NK-92 (cell line): ENCODE measurements around the gene ANKUB1.

Source experiments
- DNase-seq: peaks from one replicate; lab custom pipeline; 2025; ENCODE audit not compliant: unreplicated experiment; lab: John Stamatoyannopoulos, UW

ANKUB1 gene

DNA sequence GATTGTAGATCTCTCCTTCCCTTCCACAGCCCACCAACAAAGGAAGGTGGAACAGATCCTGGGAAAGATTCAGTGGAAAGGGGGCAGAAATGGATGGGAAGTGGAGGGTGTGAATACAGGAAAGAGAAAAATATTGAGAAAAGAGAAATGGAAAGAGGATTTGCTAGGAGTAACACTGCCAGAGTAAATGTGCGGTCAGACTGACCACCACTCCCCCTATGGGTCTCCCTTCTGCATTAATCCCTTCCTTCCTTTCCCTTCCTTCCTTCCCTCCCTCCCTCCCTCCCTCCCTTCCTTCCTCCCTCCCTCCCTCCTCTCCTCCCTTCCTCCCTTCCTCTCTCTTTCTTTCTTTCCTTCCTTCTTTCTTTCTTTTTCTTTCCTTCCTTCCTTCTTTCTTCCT is 28.1 kb downstream of the ANKUB1 start:
- no peak for DNase-seq

DNA sequence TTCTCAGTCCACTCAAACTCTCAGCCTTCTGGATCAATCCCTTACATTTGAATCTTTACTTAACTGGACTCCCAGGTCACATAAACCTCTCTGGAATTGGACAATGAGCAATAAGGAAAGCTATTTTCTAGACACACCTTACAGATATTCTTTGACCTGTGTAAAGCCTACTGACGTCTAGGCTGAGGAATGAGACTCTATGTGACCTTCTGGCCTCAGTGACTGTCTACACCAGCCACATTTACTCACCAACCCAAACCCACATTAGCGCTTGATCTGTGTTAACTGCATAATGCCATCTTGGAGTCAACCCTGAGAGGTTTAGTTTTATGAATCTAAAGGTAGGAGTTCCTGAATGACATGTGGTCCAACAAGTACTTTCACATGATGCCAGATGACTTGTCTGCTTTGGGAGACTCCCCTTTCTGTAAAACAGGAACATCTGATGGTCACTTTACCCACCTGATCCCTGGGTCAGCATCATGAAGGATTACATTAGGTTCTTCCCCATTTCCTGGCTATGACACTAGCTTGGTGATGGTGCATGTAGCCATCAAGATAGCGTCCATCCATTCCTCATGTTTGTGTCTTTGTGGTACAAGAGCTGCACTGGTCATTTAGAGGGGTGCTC is 28.7 kb downstream of the ANKUB1 start:
- DNase-seq = no peak

- DNase-seq = no peak
Measured at GRCh38 chr3:149753717-149754116, 38.6 kb downstream of the ANKUB1 start.

DNA sequence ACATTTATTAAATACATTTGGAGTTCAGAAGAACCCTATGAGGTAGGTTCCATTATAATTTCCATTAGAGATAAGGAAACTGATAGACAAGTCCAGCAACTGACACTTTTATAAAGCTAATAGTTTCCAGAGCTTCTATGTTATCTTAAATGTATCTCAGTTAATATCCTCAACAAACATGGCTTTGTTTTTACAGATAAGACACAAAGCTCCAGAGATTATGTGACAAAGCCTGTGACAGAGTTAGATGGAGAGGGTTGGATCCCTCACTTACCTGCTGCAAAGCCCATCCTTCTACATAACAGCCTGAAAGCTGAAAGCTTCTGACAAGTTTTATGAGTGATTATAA is 39.6 kb downstream of the ANKUB1 start:
- DNase-seq = no peak

DNA sequence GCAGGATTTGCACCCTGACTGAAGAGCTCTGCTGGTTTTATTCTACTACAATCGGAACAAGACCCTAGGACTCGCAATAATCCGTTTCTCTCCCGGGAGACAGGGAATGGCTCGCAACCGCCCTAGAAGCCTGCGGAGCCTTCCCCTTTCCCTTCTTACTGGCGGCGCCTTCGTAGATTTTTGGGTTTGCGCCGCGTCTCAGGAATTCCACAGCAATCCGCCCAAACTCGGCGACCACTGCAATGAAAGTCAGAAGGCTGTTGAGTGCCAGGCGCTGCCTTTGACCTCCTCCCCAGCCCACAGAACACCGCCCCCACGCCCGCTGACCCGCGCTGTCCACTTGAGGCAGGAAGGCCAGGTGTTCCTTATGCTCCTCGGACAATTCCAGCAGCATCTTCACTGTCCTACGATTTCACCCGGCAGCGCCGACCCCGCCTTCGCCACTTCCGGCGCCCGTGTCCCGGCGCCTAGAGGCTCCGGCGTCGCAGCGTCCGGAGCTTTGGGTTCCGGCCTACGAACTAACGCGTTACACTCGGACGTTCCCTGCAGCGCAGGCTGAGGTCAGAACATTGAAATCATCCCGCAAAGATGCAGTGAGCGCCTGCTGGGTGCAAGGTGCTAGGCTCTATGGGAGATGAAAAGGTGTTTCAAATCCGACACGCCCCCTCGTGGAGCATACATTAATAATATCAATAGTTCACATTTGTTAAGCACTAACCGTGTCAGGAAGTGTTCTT is 40.1 kb downstream of the ANKUB1 start, which contains the start of gene COMMD2:
TSS of gene COMMD2 (minus strand) at position 439 of the 737 bp plus-strand sequence. CDS start at position 394, 45 bp downstream.
- no peak for DNase-seq

DNA sequence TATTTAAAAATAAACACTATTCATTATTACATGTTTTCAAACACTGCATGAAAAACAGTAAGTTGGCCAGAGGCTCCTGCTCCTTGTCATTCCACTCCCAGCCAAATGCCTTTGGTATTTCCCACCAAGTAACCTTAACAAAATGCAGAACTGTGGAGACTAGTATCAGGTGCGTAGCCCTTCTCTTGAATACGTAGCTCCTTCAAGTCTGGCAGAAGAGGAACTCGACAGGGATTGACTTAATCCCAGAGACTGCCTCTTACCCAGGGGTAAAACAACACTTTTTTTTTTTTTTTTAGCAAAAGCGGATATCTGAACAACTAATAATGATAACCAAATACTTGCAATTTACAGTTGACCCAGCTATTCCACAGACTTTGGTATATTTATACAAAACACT is 40.8 kb downstream of the ANKUB1 start:
- no peak for DNase-seq

DNA sequence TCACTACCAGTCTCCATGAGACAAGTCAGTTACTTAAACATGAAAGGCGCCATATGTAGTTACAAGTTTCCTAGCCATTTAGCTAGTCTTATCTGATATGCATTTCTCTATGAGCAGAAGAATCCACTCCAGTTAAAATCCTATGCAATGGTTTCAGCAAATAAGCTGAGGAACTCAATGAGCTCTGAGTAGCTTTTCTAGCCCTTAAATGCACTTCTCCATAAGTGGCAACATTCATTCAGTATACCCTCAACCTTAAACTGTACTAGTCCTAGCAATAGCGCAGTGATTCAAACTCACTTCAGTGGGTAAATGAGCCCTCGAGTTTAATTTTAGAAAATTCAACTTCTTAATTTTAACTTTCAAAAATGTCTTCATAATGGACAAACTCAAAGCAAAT is 47.7 kb downstream of the ANKUB1 start:
- DNase-seq = no peak

DNA sequence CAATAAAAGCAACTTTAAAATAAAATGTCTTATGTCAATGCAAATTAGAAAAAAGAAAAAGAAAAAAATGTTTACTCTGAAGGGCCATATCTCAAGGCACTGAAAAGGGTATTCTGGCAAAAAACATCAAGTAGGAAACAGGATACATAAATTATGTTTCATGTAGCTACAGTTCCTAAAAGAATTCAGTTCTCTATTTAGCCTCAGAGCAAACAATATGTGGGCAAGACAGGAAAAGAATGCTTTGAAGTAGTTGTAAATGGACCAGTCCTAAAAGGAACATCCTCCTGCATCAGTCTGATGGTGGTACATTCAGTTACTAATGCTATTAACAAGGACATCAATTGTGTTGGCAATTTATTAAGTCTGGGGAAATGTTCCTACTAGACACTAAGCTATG is 48.2 kb downstream of the ANKUB1 start:
- no peak for DNase-seq

- DNase-seq = no peak
Measured at GRCh38 chr3:149739396-149739795, 53.0 kb downstream of the ANKUB1 start.

DNA sequence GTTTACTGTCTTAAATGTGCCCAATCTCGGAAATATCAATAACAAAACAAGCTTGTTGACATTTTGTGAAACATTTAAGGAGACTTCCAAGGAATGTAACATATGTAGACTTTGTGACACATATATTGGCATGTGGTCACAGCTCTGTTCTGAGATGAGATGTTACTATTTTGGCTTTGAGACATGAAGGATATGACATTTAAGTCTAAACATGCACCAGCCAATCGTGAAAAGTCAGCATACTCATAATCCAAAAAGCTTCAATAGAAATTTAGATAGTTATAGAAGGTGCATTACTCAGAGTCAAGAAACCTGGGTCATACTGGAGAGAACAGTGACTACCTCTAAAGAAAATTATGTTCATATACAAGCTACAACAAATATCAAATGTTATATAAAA is 53.5 kb downstream of the ANKUB1 start:
- DNase-seq = no peak

GRCh38 chr3:149736953-149737205 is 55.5 kb downstream of the ANKUB1 start:
- no peak for DNase-seq

DNA sequence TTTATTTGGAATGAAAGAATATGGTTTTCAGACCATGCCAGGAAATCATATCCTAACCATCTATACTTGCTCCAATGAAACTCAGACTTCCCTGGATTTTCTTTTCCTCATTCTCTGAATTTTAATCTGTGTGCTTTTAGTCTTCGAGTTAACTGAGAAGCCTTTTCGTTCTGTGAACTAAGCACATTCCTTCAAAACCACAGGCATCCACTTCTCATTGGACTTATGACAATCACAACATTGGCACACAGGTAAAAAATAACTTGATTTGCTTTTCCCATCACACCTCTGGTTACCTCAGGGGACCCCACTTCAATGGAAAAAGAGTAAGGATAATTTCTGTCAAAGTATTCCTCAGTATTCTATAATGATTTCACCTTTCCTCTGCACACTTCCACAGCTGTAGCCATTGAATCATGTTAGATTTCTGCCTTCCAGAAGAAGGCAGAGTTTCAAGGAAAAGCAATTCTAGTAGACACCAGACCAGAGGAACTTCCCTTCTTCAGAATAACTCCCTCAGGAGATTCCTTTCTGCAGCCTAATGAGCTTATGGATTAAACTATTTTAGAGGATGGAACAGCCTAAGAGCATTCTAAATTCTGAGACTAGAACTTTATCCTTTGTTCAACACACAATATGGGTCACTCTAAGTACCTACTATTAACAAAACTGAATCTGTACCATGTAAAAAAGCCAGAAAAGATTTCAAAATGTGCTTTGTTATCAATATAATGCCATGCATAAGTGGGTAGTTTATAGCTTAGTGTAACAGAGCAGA is 56.0 kb downstream of the ANKUB1 start:
- no peak for DNase-seq

DNA sequence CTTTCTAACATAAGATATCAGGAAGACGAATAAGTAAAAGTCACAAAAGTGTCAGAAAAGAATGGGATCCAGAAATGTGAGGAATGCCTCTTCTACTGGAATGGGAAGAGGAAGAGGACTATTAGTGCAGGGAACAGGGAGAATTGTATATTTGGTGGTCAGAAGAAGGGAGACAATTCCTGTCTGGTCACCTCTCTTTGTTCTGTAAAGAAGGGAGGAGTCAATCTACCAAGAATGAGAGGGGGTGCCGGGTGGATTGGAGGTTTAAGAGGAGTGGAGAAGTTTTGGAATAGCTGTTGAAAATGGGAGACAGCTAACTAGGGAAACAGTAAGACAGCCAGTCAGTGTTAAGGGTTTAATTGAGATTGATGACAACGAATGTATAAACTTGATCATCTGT is 60.1 kb downstream of the ANKUB1 start:
- no peak for DNase-seq

GRCh38 chr3:149727656-149728055 is 64.7 kb downstream of the ANKUB1 start:
- no peak for DNase-seq

DNA sequence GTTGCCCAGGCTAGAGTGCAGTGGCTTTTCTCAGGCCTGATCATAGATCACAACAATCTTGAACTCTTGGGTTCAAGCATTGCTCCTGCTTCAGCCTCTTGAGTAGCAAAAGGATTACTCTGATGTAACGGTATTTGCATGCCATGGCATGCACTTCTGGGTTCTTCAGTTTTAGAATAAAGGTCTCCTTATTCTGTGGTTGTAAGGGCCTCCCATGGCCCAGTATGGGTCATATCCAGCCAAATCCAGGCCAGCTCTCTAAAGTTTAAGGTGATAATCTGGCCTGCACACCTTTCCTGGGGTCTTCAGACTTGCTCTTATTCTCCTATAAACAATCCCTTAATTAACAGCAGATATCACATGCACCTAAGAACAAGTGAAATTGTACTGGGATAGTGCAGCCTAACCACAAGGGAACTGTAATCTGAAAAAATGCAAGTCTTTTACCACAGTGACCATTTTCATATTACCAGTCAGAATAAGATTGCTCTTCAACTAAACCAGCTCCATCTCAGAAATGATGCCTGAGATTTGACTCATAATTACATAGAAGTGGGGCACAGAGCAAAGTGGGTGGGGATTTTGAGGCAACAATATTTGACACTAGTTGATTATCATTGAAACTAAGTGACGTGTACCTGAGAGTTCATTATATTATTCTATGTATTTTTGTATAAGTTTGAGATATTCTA is 65.5 kb downstream of the ANKUB1 start:
- no peak for DNase-seq

- DNase-seq = no peak
Measured at GRCh38 chr3:149723781-149724180, 68.6 kb downstream of the ANKUB1 start.

DNA sequence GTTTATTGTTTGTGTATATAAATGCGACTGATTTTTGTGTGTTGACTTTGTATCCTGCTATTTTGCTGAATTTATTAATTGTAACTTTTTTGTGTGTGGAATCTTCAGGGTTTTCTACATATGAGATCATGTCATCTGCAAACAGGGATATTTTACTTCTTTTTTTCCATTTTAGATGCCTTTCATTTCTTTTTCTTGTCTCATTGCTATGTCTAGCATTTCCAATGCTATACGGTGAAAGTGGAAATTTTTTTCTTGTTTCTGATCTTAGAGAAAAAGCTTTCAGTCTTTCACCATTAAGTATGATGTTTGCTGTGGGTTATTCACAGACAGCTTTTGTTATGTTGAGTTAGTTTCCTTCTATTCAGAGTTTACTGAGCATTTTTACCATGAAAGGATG is 71.4 kb downstream of the ANKUB1 start:
- no peak for DNase-seq

GRCh38 chr3:149717391-149718056 is 74.8 kb downstream of the ANKUB1 start:
- no peak for DNase-seq

- no peak for DNase-seq
Measured at GRCh38 chr3:149716984-149717383, 75.4 kb downstream of the ANKUB1 start.

- DNase-seq = no peak
Measured at GRCh38 chr3:149715247-149715646, 77.1 kb downstream of the ANKUB1 start.
